GM19463 (cell line): ENCODE results near the gene FOXO1.

Source experiments
- ATAC-seq: cut with Tn5 transposase; IDR thresholded peaks from one replicate; pipeline ENCODE4 v1.9.1; 2021; ENCODE audit warnings: mild to moderate bottlenecking, moderate library complexity; ENCODE audit not compliant: unreplicated experiment

Gene FOXO1

GRCh38 chr13:40517486-40518480 is 148.7 kb downstream of the FOXO1 start:
- peak; percentile 82 for ATAC-seq

- ATAC-seq = no peak
Measured at GRCh38 chr13:40515702-40516101, 150.7 kb downstream of the FOXO1 start.

- no peak for ATAC-seq
Measured at GRCh38 chr13:40514802-40515201, 151.6 kb downstream of the FOXO1 start.

- ATAC-seq = no peak
Measured at GRCh38 chr13:40509876-40510275, 156.6 kb downstream of the FOXO1 start.

- no peak for ATAC-seq
Measured at GRCh38 chr13:40508767-40509342, 157.6 kb downstream of the FOXO1 start.

GRCh38 chr13:40508127-40508526 is 158.3 kb downstream of the FOXO1 start:
- ATAC-seq = no peak

GRCh38 chr13:40506592-40507446 is 159.6 kb downstream of the FOXO1 start:
- ATAC-seq = no peak
